Omental fat pad (tissue), 4 donors: ENCODE results near the gene GRXCR2. TPM values are rescaled to one million over a fixed set of nuclear protein-coding genes. Genes with fewer than 3 reads are reported as not detected.

ENCODE experiments used
- ATAC-seq: fragments of 150-250 bp; one replicate; pipeline ENCODE4 v1.9.1; 2016; ENCODE audit warnings: mild to moderate bottlenecking, moderate library complexity; ENCODE audit not compliant: low FRiP score
- DNase-seq: peaks from one replicate; pipeline ENCODE4 v3.0.0-alpha.2; 2019; ENCODE audit warnings: low spot score
- CTCF ChIP-seq, 3 donors: fragments of 450-650 bp; IDR thresholded peaks; one replicate each; pipeline ENCODE4 v1.5.1; 2016 to 2017; ENCODE audit warnings: antibody characterized with exemption in 3 of 3, mild to moderate bottlenecking in 3 of 3, moderate library complexity in 2 of 3
- total RNA-seq, 4 donors: library from RNA; depleted of rRNA; stranded (reverse); fragments of >200 nt; gene quantifications; one replicate each; pipeline ENCODE4 v1.1.0, GENCODE V29; 2016

GRXCR2 gene
- total RNA-seq, 4 donors from 2014 or later, result not detected

GRCh38 chr5:145811834-145812625 lies 60.8 kb downstream of the GRXCR2 start:
- TF ChIP-seq CTCF (IDR thresholded peaks at IDR 0.05), result no peak
- ATAC-seq (no peak), DNase-seq (no peak)

Other genes with a start within 250 kb of the GRXCR2 start
- 10 to 100 TPM in 3 of 4 donors, 1 to 10 TPM in 1; 6.5 to 24.1 (median 12.7) TPM for gene PRELID2, start 37.7 kb downstream of the GRXCR2 start, total RNA-seq
- 1 to 10 TPM in 3 of 4 donors, under 1 TPM in 1; 0.65 to 4.2 (median 2.1) TPM for gene SH3RF2, start 63.6 kb upstream of the GRXCR2 start, total RNA-seq
- not detected for gene PLAC8L1, start 232.6 kb upstream of the GRXCR2 start, total RNA-seq